ENCODE data around the gene VSIG10. TPM values are rescaled to one million over a fixed set of nuclear protein-coding genes. Genes with fewer than 3 reads are reported as not detected.
A peak's percentile ranks its signal among the peaks of the same experiment; 100 is the strongest.

VSIG10 gene
- total RNA-seq, 1 donor from 2014 or later: 12.0 TPM

- TF ChIP-seq EZH2 (IDR thresholded peaks at IDR 0.05; ENCODE audit: insufficient read depth, low read length): no peak
- TF ChIP-seq, protein P1, sequence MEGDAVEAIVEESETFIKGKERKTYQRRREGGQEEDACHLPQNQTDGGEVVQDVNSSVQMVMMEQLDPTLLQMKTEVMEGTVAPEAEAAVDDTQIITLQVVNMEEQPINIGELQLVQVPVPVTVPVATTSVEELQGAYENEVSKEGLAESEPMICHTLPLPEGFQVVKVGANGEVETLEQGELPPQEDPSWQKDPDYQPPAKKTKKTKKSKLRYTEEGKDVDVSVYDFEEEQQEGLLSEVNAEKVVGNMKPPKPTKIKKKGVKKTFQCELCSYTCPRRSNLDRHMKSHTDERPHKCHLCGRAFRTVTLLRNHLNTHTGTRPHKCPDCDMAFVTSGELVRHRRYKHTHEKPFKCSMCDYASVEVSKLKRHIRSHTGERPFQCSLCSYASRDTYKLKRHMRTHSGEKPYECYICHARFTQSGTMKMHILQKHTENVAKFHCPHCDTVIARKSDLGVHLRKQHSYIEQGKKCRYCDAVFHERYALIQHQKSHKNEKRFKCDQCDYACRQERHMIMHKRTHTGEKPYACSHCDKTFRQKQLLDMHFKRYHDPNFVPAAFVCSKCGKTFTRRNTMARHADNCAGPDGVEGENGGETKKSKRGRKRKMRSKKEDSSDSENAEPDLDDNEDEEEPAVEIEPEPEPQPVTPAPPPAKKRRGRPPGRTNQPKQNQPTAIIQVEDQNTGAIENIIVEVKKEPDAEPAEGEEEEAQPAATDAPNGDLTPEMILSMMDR (IDR thresholded peaks at IDR 0.05; ENCODE audit: insufficient read depth, low read depth, low read length): no peak
- peak overlapping the region; percentile 83 for H3K4me3 ChIP-seq (ENCODE audit: insufficient read depth, low read depth, low read length)
- H3K27me3 ChIP-seq (ENCODE audit: insufficient read depth, low read length): no peaks in the 10 kb centered on the region
- DNase-seq (ENCODE audit: low read depth) (no peak), FAIRE-seq (no peak)
- H4K20me1 ChIP-seq (ENCODE audit: insufficient read depth, low read length): no peaks in the 10 kb centered on the region
- H3K4me1 Mint-ChIP-seq (ENCODE audit: low read depth, unreplicated experiment): no peaks in the 10 kb centered on the region
- no peaks in the 10 kb centered on the region for H3K9me3 Mint-ChIP-seq (ENCODE audit: unreplicated experiment)
- H3K4me2 ChIP-seq (ENCODE audit: low read length): peak overlapping the region; percentile 87
- H3K4me3 Mint-ChIP-seq (ENCODE audit: unreplicated experiment): peak overlapping the region; percentile 90
- peaks cover 21% of the 10 kb centered on the region for H3K79me2 ChIP-seq (ENCODE audit: insufficient read depth, low read length)
- peak overlapping the region; percentile 94 for H3K9ac ChIP-seq (ENCODE audit: low read length)
- H2AFZ ChIP-seq (ENCODE audit: low read depth, low read length): peak overlapping the region; percentile 96
- no peaks in the 10 kb centered on the region for H3K9me3 ChIP-seq (ENCODE audit: insufficient read depth, low read depth, low read length)
- peaks cover 18% of the 10 kb centered on the region for H3K36me3 ChIP-seq (ENCODE audit: insufficient read depth, low read length)
- H3K27ac ChIP-seq (ENCODE audit: low read depth, low read length): peak overlapping the region; percentile 34
- H3K36me3 Mint-ChIP-seq (ENCODE audit: low read depth, unreplicated experiment): no peaks in the 10 kb centered on the region
- H3K4me1 ChIP-seq (ENCODE audit: insufficient read depth, low read length): peaks cover 5% of the 10 kb centered on the region
- no peaks in the 10 kb centered on the region for H3K27me3 Mint-ChIP-seq (ENCODE audit: low read depth, unreplicated experiment)
- H3K27ac Mint-ChIP-seq (ENCODE audit: unreplicated experiment): no peak overlapping the region
Observed at GRCh38 chr12:118015944-118016343, 87.9 kb downstream of the VSIG10 start.

- H3K9me3 ChIP-seq (ENCODE audit: insufficient read depth, low read depth, low read length): no peaks in the 10 kb centered on the region
- H3K9ac ChIP-seq (ENCODE audit: low read length): no peak overlapping the region
- Mint-ChIP-seq H3K27me3 (ENCODE audit: low read depth, unreplicated experiment) (no peaks in the 10 kb centered on the region), H3K36me3 (ENCODE audit: low read depth, unreplicated experiment) (no peaks in the 10 kb centered on the region), H3K27ac (ENCODE audit: unreplicated experiment) (no peak overlapping the region), H3K9me3 (ENCODE audit: unreplicated experiment) (no peaks in the 10 kb centered on the region), H3K4me3 (ENCODE audit: unreplicated experiment) (no peak overlapping the region), H3K4me1 (ENCODE audit: low read depth, unreplicated experiment) (no peaks in the 10 kb centered on the region)
- no peak for TF ChIP-seq EZH2 (IDR thresholded peaks at IDR 0.05; ENCODE audit: insufficient read depth, low read length)
- TF ChIP-seq, protein P1 (IDR thresholded peaks at IDR 0.05; ENCODE audit: insufficient read depth, low read depth, low read length): no peak
- peaks cover 14% of the 10 kb centered on the region for H3K36me3 ChIP-seq (ENCODE audit: insufficient read depth, low read length)
- FAIRE-seq: no peak
- DNase-seq (ENCODE audit: low read depth): no peak
- peaks cover 5% of the 10 kb centered on the region for H3K4me1 ChIP-seq (ENCODE audit: insufficient read depth, low read length)
- H3K79me2 ChIP-seq (ENCODE audit: insufficient read depth, low read length): peaks cover 21% of the 10 kb centered on the region
- H4K20me1 ChIP-seq (ENCODE audit: insufficient read depth, low read length): no peaks in the 10 kb centered on the region
- no peak overlapping the region for H2AFZ ChIP-seq (ENCODE audit: low read depth, low read length)
- no peaks in the 10 kb centered on the region for H3K27me3 ChIP-seq (ENCODE audit: insufficient read depth, low read length)
- H3K4me3 ChIP-seq (ENCODE audit: insufficient read depth, low read depth, low read length): no peak overlapping the region
- no peak overlapping the region for H3K27ac ChIP-seq (ENCODE audit: low read depth, low read length)
- H3K4me2 ChIP-seq (ENCODE audit: low read length): no peak overlapping the region
Observed at GRCh38 chr12:118015306-118015705, 88.5 kb downstream of the VSIG10 start.

Other genes with a start within 250 kb of the VSIG10 start
- 0.19 and 0.98 TPM in 2 replicates for gene KSR2, start 135.0 kb downstream of the VSIG10 start, total RNA-seq
- gene RFC5, start 87.3 kb downstream of the VSIG10 start, total RNA-seq: 4.6 and 5.8 TPM in 2 replicates
- 98.7 and 113 TPM in 2 replicates for gene WSB2, start 42.8 kb downstream of the VSIG10 start, total RNA-seq
- gene PEBP1, start 32.1 kb upstream of the VSIG10 start, total RNA-seq: 127 and 160 TPM in 2 replicates